ENCODE data around the gene ZNF76.

GRCh38 chr6:35218456-35218855 lies 41.1 kb upstream of the ZNF76 start:
- TF ChIP-seq POLR2AphosphoS5 (IDR thresholded peaks at IDR 0.05; ENCODE audit: borderline replicate concordance, low read depth, low read length): no peak
- TF ChIP-seq EZH2 (IDR thresholded peaks at IDR 0.05): no peak
